Large intestine (tissue), 12 donors: ENCODE measurements around the gene HOXB8. TPM values are rescaled to one million over a fixed set of nuclear protein-coding genes. Genes with fewer than 3 reads are reported as not detected.

ENCODE experiments used
- DNase-seq, 2 donors: peaks; one replicate each; pipeline versions ENCODE4 v3.0.0 to v3.0.0-alpha.2; 2013
- H3K27ac ChIP-seq: one replicate; pipeline ENCODE4 v1.5.1; 2013; ENCODE audit warnings: low read length
- H3K27me3 ChIP-seq: 2 replicates; pipeline ENCODE4 v1.6.1; 2013; ENCODE audit warnings: low read length; ENCODE audit not compliant: control insufficient read depth, insufficient read depth
- H3K36me3 ChIP-seq: 2 replicates; pipeline ENCODE4 v1.6.1; 2013; ENCODE audit warnings: low read length; ENCODE audit not compliant: control insufficient read depth, insufficient read depth
- H3K4me1 ChIP-seq: one replicate; pipeline ENCODE4 v1.6.1; 2013; ENCODE audit warnings: low read length; ENCODE audit not compliant: control insufficient read depth, insufficient read depth
- H3K4me3 ChIP-seq: one replicate; pipeline ENCODE4 v1.5.1; 2013; ENCODE audit warnings: low read length
- H3K9me3 ChIP-seq: one replicate; pipeline ENCODE4 v1.6.1; 2013; ENCODE audit warnings: mild to moderate bottlenecking, low read depth, low read length, moderate library complexity; ENCODE audit not compliant: control insufficient read depth
- WGBS: methylation state at CpG from one replicate; pipeline ENCODE4 v1.1.5; 2013; ENCODE audit warnings: low lambda C conversion rate; ENCODE audit not compliant: insufficient coverage; 5-methylcytosine and 5-hydroxymethylcytosine counted together
- long read RNA-seq, 11 donors: transcript quantifications; one replicate each; lab custom pipeline, GENCODE V29; 2026
- polyA plus RNA-seq: library from polyadenylated mRNA; unstranded; fragments of 120-200 nt; gene quantifications from one replicate; pipeline ENCODE4 v1.2.1, GENCODE V29; 2013

The HOXB8 gene
- 1.8 TPM for polyA plus RNA-seq
- long read RNA-seq, donor 1: 0 reads
- long read RNA-seq, donor 2: 0 reads
- long read RNA-seq, donor 3: 0 reads
- long read RNA-seq, donor 4: 0 reads
- long read RNA-seq, donor 5, partial matches to known transcripts: 0 of 1 reads
- long read RNA-seq, donor 5, other reads (novel, unspliced or antisense): 0 of 1 reads
- long read RNA-seq, donor 6: 0 reads
- long read RNA-seq, donor 7, partial matches to known transcripts: 17 of 19 reads
- long read RNA-seq, donor 7, other reads (novel, unspliced or antisense): 0 of 19 reads
- long read RNA-seq, donor 8, partial matches to known transcripts: 0 of 1 reads
- long read RNA-seq, donor 8, other reads (novel, unspliced or antisense): 0 of 1 reads
- long read RNA-seq, donor 9, partial matches to known transcripts: 0 of 1 reads
- long read RNA-seq, donor 9, other reads (novel, unspliced or antisense): 0 of 1 reads
- long read RNA-seq, donor 10: 0 reads
- long read RNA-seq, donor 11: 0 reads

GRCh38 chr17:48615047-48615962, at the start of gene HOXB8:
Gene HOXB8 (minus strand): TSS chr17:48615292. CDS start chr17:48614704, 588 bp downstream.
- Histone ChIP-seq H3K27me3 (peaks cover 98% of the 10 kb centered on the region), H3K4me1 (peaks cover 40% of the 10 kb centered on the region), H3K9me3 (peaks cover 39% of the 10 kb centered on the region), H3K27ac (peak within 1 kb of the TSS; percentile 3), H3K36me3 (no peaks in the 10 kb centered on the region), H3K4me3 (peak within 1 kb of the TSS; percentile 38)
- 10% methylated on average over 5 of the region's 41 CpGs for WGBS
- no peak for DNase-seq

GRCh38 chr17:48663134-48663924, 48.2 kb upstream of the HOXB8 start:
- Histone ChIP-seq H3K27me3 (peaks cover 22% of the 10 kb centered on the region), H3K9me3 (no peaks in the 10 kb centered on the region), H3K4me1 (no peaks in the 10 kb centered on the region), H3K36me3 (no peaks in the 10 kb centered on the region), H3K27ac (no peak overlapping the region), H3K4me3 (no peak overlapping the region)
- WGBS: no CpG with 5 or more reads among the region's 8 CpGs
- no peak for DNase-seq

- H3K36me3 ChIP-seq: no peaks in the 10 kb centered on the region
- H3K4me1 ChIP-seq: no peaks in the 10 kb centered on the region
- no peak for DNase-seq
- H3K9me3 ChIP-seq: no peaks in the 10 kb centered on the region
- no peak overlapping the region for H3K4me3 ChIP-seq
- no peak overlapping the region for H3K27ac ChIP-seq
- H3K27me3 ChIP-seq: peaks cover 34% of the 10 kb centered on the region
Measured at GRCh38 chr17:48655913-48656312, 40.8 kb upstream of the HOXB8 start.

GRCh38 chr17:48649741-48650140, 34.6 kb upstream of the HOXB8 start:
- no peak for DNase-seq
- WGBS: 67% methylated on average over 1 of the region's 1 CpG
- Histone ChIP-seq H3K9me3 (peaks cover 8% of the 10 kb centered on the region), H3K27me3 (peaks cover 63% of the 10 kb centered on the region), H3K27ac (no peak overlapping the region), H3K4me3 (no peak overlapping the region), H3K36me3 (no peaks in the 10 kb centered on the region), H3K4me1 (peaks cover 13% of the 10 kb centered on the region)

- Histone ChIP-seq H3K36me3 (no peaks in the 10 kb centered on the region), H3K9me3 (peaks cover 8% of the 10 kb centered on the region), H3K27me3 (peaks cover 79% of the 10 kb centered on the region), H3K4me1 (peaks cover 13% of the 10 kb centered on the region), H3K4me3 (peak overlapping the region; percentile 18), H3K27ac (no peak overlapping the region)
- 80% methylated on average over 1 of the region's 1 CpG for WGBS
- DNase-seq: no peak
Measured at GRCh38 chr17:48647963-48648245, 32.8 kb upstream of the HOXB8 start.

- peak in 1 of 2 donors; percentile 27 for DNase-seq
- Histone ChIP-seq H3K9me3 (peaks cover 12% of the 10 kb centered on the region), H3K27me3 (peaks cover 83% of the 10 kb centered on the region), H3K4me3 (peak overlapping the region; percentile 18), H3K36me3 (no peaks in the 10 kb centered on the region), H3K27ac (no peak overlapping the region), H3K4me1 (peaks cover 13% of the 10 kb centered on the region)
- WGBS: 0% methylated on average over 4 of the region's 30 CpGs
Measured at GRCh38 chr17:48647103-48647962, 32.2 kb upstream of the HOXB8 start.

- H3K4me1 ChIP-seq: peaks cover 13% of the 10 kb centered on the region
- peaks cover 20% of the 10 kb centered on the region for H3K9me3 ChIP-seq
- no CpG with 5 or more reads among the region's 80 CpGs for WGBS
- H3K27me3 ChIP-seq: peaks cover 89% of the 10 kb centered on the region
- no peaks in the 10 kb centered on the region for H3K36me3 ChIP-seq
- DNase-seq: no peak
- peak overlapping the region; percentile 21 for H3K4me3 ChIP-seq
- H3K27ac ChIP-seq: no peak overlapping the region
Measured at GRCh38 chr17:48646183-48647102, 31.4 kb upstream of the HOXB8 start.

GRCh38 chr17:48645639-48646182, 30.6 kb upstream of the HOXB8 start:
- DNase-seq: no peak
- Histone ChIP-seq H3K27ac (no peak overlapping the region), H3K9me3 (peaks cover 21% of the 10 kb centered on the region), H3K4me1 (peaks cover 13% of the 10 kb centered on the region), H3K27me3 (peaks cover 95% of the 10 kb centered on the region), H3K4me3 (peak overlapping the region; percentile 21), H3K36me3 (no peaks in the 10 kb centered on the region)
- no CpG with 5 or more reads among the region's 14 CpGs for WGBS
